HG03066 (cell line): ENCODE data around the gene GNG4.

Experiments used
- ATAC-seq: cut with Tn5 transposase; IDR thresholded peaks from one replicate; pipeline ENCODE4 v1.9.1; 2021; ENCODE audit warnings: low read depth; ENCODE audit not compliant: unreplicated experiment

Gene GNG4

GRCh38 chr1:235649368-235650163, at the start of gene GNG4:
TSS of gene GNG4 (minus strand) at chr1:235649784. CDS start at chr1:235583838, 65,946 bp downstream.
- ATAC-seq: no peak

DNA sequence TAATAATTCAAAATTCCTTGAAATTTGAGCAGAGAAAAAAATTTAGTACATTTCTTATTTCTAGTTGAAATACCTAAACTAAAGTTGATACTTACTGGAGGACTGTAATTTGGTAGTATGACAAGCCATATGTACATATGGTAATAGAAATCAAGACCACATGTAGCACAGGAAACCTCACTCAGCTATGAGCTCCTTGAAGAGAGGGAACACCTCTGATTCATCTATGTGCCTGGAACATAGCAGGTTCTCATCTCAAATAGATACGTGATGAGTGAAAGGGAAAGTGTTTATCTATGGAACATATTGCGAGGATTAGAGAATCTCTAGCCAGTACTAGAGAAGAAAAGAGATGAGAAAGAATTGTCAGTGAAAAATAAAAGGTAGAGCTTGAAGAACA, 47.9 kb upstream of the GNG4 start:
- no peak for ATAC-seq

DNA sequence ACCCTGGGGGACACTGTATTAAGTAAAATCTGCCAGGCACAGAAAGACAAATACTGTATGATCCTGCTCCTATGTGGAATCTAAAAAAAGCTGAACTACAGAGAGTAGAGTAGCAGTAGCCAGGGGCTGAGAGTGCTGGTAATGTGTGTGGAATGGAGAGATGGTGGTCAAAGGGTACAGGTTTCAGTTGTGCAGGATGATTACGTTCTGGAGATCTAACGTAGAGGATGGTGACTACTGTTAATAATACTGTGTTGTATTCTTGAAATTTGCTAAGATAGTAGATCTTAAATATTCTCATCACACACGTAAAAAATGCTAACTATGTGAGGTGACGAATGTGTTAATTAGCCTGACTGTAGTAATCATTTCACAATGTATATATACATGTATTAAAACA, 39.8 kb upstream of the GNG4 start:
- ATAC-seq: no peak

DNA sequence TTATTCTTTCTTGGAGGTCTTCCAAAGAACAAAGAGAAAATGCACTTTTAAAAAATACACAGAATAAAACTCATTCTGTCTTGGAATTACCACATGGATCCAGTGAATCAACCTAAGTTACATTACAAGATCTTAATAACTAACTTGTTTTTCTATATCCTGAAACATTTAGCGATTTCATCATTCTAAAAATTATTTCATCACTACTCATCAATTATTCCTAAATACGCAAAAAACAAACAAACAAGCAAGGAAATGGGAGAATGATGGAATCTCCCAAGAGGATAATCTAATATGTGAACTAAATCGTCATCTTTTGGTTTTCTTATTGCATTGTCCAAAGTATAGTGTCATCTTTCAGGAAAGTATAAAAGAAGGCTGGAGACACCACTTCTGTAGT, 38.5 kb upstream of the GNG4 start:
- no peak for ATAC-seq

DNA sequence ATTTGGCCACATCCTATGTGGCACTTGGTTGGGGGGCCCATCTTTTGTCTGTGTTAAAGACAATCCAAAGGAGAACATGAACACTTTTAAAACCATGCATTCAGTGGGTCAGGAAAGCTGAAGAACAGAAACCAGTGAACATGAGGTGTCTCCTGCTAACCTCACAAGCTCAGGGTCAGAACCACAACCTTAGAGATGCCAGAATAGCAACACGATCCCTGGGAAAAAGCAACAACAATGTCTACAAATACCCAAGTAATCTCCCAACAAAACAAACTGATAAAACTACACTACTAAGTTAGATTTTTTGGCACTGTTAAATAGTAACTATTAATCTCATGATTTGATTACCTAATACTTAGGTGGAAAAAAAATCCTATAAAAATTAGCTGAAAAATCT, 34.1 kb upstream of the GNG4 start:
- ATAC-seq: no peak

- no peak for ATAC-seq
Measured at GRCh38 chr1:235682216-235682615, 32.6 kb upstream of the GNG4 start.

DNA sequence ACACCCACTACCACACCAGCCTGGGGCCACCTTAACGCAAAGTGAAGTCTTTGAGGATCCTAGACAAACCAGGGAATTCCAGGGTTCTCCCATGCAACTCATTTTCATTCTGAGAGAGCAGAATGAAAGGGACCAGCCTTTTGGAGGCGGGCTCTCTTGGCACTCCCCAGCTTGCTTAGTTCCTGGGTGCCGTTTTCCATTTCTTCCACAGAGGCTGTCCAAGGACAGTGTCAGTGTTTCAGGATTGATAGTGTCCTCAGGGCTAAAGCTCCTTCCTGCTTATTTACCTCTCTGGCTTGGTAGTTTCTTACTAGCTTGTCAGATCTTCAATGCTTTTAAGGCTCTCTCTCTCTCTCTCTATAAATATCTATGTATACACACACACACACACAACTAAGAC, 30.1 kb upstream of the GNG4 start:
- ATAC-seq: no peak

GRCh38 chr1:235679005-235679404, 29.4 kb upstream of the GNG4 start:
- ATAC-seq: no peak

DNA sequence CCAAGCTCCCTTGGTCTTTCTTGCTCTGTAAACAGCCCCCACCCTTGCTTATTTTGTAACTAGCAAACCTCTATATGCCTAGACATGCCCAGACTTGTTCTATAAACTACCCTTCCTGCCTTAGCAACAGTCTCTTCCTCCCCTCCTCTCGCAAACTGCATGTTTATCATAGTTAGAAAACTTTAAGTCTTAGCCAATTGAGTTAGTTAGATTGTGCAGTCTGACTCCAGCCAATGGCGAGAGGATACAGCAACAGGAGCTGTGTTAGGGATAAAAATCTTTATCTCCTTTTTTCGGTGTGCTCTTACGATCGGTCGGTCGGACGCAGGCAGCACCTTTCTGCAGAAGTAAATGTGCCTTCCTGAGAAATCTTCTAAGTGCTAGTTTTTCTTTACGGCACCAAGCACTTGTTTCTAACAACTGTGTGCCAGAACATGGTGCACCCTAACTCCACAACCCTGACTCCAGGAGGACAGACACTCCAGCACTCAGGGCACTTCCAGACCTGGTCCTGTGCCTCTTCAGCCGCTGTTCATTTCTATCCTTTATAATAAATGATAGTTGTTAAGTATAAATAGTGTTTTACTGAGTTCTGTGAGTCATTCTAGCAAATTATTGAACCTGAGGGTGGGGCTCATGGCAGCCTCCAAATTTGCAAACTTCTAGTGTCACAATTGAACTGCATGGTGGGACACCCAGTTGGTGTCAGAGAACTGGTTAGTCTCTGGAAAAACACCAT, 25.7 kb upstream of the GNG4 start:
- no peak for ATAC-seq

- no peak for ATAC-seq
Measured at GRCh38 chr1:235673981-235674380, 24.4 kb upstream of the GNG4 start.

DNA sequence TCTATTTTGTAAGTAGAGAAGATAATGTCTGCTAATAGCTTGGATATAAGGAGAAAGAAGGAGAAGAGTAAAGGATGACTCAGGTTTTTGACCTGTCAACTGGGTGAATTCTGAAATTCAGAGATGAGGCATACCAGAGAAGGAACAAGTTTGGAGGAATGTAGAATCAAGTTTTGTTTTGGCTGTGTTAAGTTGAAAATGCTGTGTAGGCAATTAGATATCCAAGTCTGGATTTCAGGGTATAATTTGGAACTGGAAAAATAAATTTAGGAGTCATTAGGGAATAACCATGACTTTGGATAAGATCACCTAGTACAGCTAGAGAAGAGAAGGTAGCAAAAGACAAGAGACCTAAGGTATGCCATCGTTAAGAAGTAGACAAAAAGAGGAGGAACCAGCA, 22.4 kb upstream of the GNG4 start:
- ATAC-seq: no peak

DNA sequence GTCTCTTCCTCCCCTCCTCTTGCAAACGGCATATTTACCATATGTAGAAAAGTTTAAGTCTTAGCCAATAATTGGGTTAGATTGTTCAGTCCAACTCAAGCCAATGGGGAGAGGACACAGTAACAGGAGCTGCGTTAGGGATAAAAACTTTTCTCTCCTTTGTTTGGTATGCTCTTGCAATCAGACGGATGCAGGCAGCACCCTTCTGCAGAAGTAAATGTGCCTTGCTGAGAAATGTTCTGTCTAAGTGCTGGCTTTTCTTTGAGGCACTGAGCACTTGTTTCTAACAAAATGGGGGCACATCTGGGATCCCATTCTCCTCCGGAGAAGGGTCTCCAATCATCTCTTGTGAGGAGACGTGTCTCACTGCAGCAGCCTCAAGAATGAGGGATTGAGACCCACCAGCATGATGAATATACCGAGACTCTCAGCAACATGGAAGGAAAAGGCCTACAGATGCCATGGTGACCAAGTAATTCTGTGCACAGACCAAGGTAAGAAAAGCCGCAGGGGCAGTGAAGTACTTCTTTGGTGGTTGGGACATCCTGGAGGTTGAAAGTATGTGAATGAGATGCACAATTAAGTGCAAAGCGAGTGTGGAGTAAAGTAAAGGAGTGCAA, 20.7 kb upstream of the GNG4 start:
- no peak for ATAC-seq

DNA sequence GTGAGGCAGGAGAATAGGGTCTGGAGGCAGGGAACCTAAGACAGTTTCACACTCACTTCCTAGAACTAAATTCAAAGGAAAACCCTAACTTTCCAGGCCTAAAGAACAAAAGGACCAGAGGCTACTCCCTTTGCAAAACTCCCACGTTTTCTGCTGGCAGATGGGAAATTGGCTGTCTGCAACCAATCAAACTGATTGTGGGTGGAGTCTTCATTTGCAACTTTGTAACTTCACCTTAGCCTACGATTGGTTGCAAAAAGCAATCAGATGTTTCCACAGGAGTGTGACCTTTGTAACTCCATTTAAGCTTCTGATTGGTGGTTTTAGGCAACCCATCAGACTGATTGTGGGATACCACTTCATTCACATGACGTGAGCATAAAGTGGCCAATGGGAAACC, 19.7 kb upstream of the GNG4 start:
- ATAC-seq: no peak

DNA sequence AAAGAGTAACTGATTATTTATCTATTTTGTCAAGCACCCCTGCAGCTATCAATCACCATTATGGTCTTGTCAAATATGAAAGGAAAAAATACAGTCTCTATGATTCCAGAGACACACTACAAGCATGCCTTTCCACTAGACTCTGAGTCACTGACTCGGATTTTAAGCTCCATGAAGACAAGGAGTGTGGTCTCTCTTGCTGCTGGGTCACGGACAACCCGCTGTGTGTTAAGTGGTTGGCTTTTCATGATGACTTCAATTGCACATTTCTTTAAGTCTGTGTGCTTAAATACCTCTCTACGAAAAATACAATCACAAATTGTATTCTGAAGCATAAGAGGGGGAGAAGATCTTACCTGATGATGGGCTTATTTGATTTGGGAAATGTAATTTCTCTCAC, 14.0 kb upstream of the GNG4 start:
- no peak for ATAC-seq

DNA sequence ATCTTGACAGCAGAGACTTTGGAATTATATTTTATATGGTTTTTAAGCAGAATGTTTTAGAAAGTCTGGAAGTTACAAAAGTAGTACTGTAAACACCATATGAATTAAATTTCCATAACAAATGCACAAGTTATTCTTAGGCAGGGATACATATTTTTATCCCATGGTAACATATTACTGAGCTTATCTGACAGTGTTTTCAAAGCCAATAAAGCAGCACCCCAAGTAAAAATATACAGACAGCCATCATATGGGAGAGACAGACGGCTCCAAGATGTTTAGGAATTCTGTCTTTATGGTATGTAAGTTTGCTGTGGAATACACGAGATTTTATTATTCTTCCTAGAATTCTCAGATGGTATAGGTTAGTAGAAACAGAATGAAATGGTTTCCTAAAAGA, 12.0 kb upstream of the GNG4 start:
- no peak for ATAC-seq

DNA sequence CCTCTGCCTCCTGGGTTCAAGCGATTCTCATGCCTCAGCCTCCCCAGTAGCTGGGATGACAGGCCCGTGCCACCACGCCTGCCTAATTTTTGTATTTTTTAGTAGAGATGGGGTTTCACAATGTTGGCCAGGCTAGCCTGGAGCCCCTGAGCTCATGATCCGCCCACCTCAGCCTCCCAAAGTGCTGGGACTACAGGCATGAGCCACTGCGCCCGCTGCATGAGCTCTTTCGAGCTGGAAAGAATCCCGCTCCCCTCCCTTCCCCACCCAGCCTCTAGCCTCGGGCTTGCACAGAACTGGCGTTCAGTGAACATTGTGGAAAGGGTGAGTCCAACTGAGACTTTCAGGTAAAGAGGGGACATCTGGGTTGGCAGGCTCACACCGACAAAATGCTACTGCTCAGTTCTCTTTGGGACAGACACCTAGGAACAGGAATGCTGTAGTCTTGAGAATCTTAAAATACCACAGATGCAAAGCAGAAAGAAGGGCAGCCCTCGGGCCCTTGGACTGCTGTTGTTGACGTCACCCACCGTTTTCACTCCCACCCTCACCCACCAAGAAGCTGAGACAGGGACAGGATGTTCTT, 9.7 kb upstream of the GNG4 start:
- no peak for ATAC-seq

DNA sequence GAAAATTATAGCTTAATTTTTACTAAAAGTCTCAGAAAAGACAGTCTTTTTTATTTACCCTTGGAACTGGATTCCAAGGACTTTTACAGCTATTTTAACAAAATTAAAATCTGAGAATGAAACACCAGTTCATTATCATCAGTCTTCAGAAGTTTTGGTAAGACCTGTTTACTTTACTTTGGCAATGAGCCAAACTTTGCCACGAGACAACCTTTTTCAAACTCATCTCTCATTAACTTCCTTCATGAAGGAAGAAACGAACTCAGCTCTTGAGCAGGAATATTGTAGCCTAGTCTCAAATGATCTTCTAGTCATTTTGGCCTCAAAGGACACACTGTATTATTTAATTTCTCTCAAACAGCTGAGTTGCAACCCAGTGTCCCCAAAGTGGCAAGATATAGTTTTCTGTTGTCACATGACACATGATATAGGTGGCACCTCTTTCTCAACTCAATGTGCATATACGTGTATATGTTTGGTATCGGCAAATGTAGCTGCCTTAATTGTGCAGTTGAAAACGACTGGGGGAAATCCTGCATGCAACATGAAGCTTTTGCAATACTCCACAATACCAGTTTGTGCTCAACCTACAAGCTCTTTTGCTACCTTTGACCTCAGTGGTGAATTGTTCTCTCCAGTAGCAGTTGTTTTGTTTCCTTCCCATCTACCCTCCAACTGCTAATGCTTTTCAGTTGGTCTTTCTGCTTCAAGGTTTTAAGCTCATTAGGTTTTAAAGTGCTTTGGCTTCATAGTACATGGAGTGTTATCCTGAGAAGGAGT, 8.4 kb upstream of the GNG4 start:
- no peak for ATAC-seq

DNA sequence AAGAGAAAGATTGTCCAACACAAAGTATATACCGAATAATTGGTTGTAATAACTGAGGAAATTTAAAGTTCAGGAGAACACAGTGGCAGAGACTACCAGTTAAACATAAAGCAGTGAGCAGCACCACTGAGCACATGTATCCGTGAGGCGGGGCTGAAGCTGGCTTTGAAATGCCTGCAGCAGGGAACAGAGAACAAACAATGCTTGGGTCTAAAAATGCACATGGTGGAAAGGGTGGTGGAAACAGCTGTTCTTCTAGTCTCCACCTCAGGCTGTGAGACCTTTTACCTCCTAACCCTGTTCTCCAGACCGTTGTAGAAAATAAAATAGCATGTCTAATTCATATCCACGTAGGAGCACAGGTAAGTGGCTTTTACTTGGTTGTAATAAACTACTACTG, 7.7 kb upstream of the GNG4 start:
- ATAC-seq: no peak

- ATAC-seq: no peak
Measured at GRCh38 chr1:235652364-235652763, 2.8 kb upstream of the GNG4 start.

- ATAC-seq: no peak
Measured at GRCh38 chr1:235651170-235651806, 1.7 kb upstream of the GNG4 start.
